Astrocyte (in vitro differentiated cells and primary cell): ENCODE measurements around the gene CHMP1A. TPM values are rescaled to one million over a fixed set of nuclear protein-coding genes. Genes with fewer than 3 reads are reported as not detected.

Experiments used
- DNase-seq: peaks from one replicate; pipeline ENCODE4 v3.0.0-alpha.2; 2010; ENCODE audit warnings: low read depth
- FAIRE-seq: peaks from 2 replicates; lab custom pipeline; 2011; peaks lifted over from hg19 to GRCh38; lab: Jason Lieb, UNC
- H2AFZ ChIP-seq: 2 replicates; pipeline ENCODE4 v1.6.0; 2012; ENCODE audit warnings: low read depth, low read length, inconsistent platforms
- H3K27ac ChIP-seq: 2 replicates; pipeline ENCODE4 v1.5.1; 2011; ENCODE audit warnings: low read depth, low read length, inconsistent platforms
- H3K27me3 ChIP-seq: 2 replicates; pipeline ENCODE4 v1.6.0; 2011; ENCODE audit warnings: low read length, inconsistent platforms; ENCODE audit not compliant: insufficient read depth
- H3K36me3 ChIP-seq: 2 replicates; pipeline ENCODE4 v1.5.1; 2011; ENCODE audit warnings: low read length, inconsistent platforms; ENCODE audit not compliant: insufficient read depth
- H3K4me1 ChIP-seq: 2 replicates; pipeline ENCODE4 v1.5.1; 2011; ENCODE audit warnings: low read length, inconsistent platforms; ENCODE audit not compliant: insufficient read depth
- H3K4me2 ChIP-seq: 2 replicates; pipeline ENCODE4 v1.6.0; 2012; ENCODE audit warnings: low read length, inconsistent platforms
- H3K4me3 ChIP-seq: 2 replicates; pipeline ENCODE4 v1.5.1; 2011; ENCODE audit warnings: low read depth, mild to moderate bottlenecking, low read length, inconsistent platforms; ENCODE audit not compliant: insufficient read depth
- H3K79me2 ChIP-seq: 2 replicates; pipeline ENCODE4 v1.6.0; 2012; ENCODE audit warnings: mild to moderate bottlenecking, low read length, inconsistent platforms; ENCODE audit not compliant: insufficient read depth
- H3K9ac ChIP-seq: 2 replicates; pipeline ENCODE4 v1.6.0; 2012; ENCODE audit warnings: mild to moderate bottlenecking, low read length, inconsistent platforms
- H3K9me3 ChIP-seq: 2 replicates; pipeline ENCODE4 v1.5.1; 2012; ENCODE audit warnings: low read depth, mild to moderate bottlenecking, low read length, inconsistent platforms; ENCODE audit not compliant: insufficient read depth
- H4K20me1 ChIP-seq: 2 replicates; pipeline ENCODE4 v1.6.0; 2012; ENCODE audit warnings: low read length, inconsistent platforms; ENCODE audit not compliant: insufficient read depth
- H3K27ac Mint-ChIP-seq: one replicate; pipeline ENCODE4 v1.8.0; 2021; ENCODE audit warnings: mild to moderate bottlenecking, mixed read lengths; ENCODE audit not compliant: unreplicated experiment
- H3K27me3 Mint-ChIP-seq: one replicate; pipeline ENCODE4 v1.8.0; 2021; ENCODE audit warnings: low read depth, mixed read lengths; ENCODE audit not compliant: unreplicated experiment
- H3K36me3 Mint-ChIP-seq: one replicate; pipeline ENCODE4 v1.8.0; 2021; ENCODE audit warnings: low read depth, mixed read lengths; ENCODE audit not compliant: unreplicated experiment
- H3K4me1 Mint-ChIP-seq: one replicate; pipeline ENCODE4 v1.8.0; 2021; ENCODE audit warnings: low read depth, mixed read lengths; ENCODE audit not compliant: unreplicated experiment
- H3K4me3 Mint-ChIP-seq: one replicate; pipeline ENCODE4 v1.8.0; 2021; ENCODE audit warnings: mild to moderate bottlenecking, moderate library complexity, mixed read lengths; ENCODE audit not compliant: unreplicated experiment
- H3K9me3 Mint-ChIP-seq: one replicate; pipeline ENCODE4 v1.8.0; 2021; ENCODE audit warnings: mild to moderate bottlenecking, mixed read lengths; ENCODE audit not compliant: unreplicated experiment
- EZH2 ChIP-seq: IDR thresholded peaks from 2 replicates; pipeline ENCODE4 v1.6.1; 2012; ENCODE audit warnings: mild to moderate bottlenecking, low read length, inconsistent platforms; ENCODE audit not compliant: insufficient read depth
- total RNA-seq: library from RNA; stranded (reverse); gene quantifications from 2 replicates; pipeline ENCODE4 v1.2.1, GENCODE V29; 2021
- TF ChIP-seq, protein P1 (sequence below): IDR thresholded peaks from 2 replicates; pipeline ENCODE4 v1.5.1; 2011; ENCODE audit warnings: low read depth, mild to moderate bottlenecking, inconsistent platforms, low read length, moderate library complexity; ENCODE audit not compliant: insufficient read depth

CHMP1A gene
- total RNA-seq, 1 donor from 2014 or later: 85.7 TPM

DNA sequence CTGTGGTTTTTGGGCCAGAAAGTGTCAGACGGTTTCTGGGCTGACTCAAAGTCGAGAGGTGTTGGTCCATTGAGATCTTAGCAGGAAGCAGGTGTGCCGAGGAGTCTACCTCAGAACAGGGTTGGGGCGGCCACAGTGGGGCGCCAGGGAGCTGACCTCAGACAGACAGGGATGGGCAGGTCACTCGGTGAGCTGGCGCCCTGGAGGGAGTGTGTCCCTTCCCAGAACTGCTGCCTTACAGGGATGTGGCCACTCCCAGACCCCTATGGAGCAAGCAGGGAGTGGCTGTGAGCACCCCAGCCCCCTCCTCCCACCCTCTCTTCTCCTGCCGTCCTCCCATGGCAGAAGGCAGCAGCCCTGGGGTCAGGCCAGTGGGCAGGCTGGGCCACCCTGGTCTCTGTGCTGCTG lies 58.1 kb downstream of the CHMP1A start:
- H3K4me2 ChIP-seq: no peak overlapping the region
- H3K4me1 Mint-ChIP-seq: peaks cover 10% of the 10 kb centered on the region
- no peak overlapping the region for H3K27ac ChIP-seq
- TF ChIP-seq, protein P1, sequence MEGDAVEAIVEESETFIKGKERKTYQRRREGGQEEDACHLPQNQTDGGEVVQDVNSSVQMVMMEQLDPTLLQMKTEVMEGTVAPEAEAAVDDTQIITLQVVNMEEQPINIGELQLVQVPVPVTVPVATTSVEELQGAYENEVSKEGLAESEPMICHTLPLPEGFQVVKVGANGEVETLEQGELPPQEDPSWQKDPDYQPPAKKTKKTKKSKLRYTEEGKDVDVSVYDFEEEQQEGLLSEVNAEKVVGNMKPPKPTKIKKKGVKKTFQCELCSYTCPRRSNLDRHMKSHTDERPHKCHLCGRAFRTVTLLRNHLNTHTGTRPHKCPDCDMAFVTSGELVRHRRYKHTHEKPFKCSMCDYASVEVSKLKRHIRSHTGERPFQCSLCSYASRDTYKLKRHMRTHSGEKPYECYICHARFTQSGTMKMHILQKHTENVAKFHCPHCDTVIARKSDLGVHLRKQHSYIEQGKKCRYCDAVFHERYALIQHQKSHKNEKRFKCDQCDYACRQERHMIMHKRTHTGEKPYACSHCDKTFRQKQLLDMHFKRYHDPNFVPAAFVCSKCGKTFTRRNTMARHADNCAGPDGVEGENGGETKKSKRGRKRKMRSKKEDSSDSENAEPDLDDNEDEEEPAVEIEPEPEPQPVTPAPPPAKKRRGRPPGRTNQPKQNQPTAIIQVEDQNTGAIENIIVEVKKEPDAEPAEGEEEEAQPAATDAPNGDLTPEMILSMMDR: no peak
- no peak for TF ChIP-seq EZH2
- no peak overlapping the region for H3K9ac ChIP-seq
- FAIRE-seq (no peak), DNase-seq (no peak)
- H4K20me1 ChIP-seq: no peaks in the 10 kb centered on the region
- H3K27me3 Mint-ChIP-seq: no peaks in the 10 kb centered on the region
- no peaks in the 10 kb centered on the region for H3K9me3 Mint-ChIP-seq
- no peaks in the 10 kb centered on the region for H3K36me3 Mint-ChIP-seq
- H2AFZ ChIP-seq: no peak overlapping the region
- H3K4me1 ChIP-seq: peaks cover 13% of the 10 kb centered on the region
- no peaks in the 10 kb centered on the region for H3K9me3 ChIP-seq
- no peak overlapping the region for H3K4me3 ChIP-seq
- H3K36me3 ChIP-seq: no peaks in the 10 kb centered on the region
- no peak overlapping the region for H3K4me3 Mint-ChIP-seq
- no peak overlapping the region for H3K27ac Mint-ChIP-seq
- no peaks in the 10 kb centered on the region for H3K79me2 ChIP-seq
- H3K27me3 ChIP-seq: no peaks in the 10 kb centered on the region

DNA sequence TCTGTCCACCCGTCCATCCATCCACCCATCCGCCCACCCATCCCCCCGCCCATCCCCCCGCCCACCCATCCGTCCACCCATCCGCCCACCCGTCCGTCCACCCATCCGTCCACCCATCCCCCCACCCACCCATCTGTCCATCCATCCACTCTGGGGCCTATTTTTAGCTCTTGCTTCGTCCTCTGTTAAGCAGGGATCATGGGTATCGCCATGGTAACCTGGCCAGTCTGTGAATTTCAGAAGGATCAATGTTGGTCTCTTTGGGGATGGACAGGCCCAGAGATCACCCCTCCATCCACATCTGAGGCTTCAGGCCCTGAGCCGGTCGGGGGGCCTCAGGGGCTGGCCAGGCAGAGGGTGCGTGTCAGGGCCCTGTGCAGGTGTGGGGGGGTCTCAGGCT lies 59.3 kb downstream of the CHMP1A start:
- Mint-ChIP-seq H3K36me3 (no peaks in the 10 kb centered on the region), H3K27me3 (no peaks in the 10 kb centered on the region), H3K9me3 (no peaks in the 10 kb centered on the region), H3K4me3 (no peak overlapping the region), H3K27ac (no peak overlapping the region), H3K4me1 (peaks cover 10% of the 10 kb centered on the region)
- Histone ChIP-seq H3K27ac (no peak overlapping the region), H2AFZ (no peak overlapping the region), H3K9ac (no peak overlapping the region), H3K4me3 (no peak overlapping the region), H3K9me3 (no peaks in the 10 kb centered on the region), H3K4me2 (no peak overlapping the region), H3K4me1 (peaks cover 13% of the 10 kb centered on the region), H3K27me3 (no peaks in the 10 kb centered on the region), H3K36me3 (no peaks in the 10 kb centered on the region), H3K79me2 (no peaks in the 10 kb centered on the region), H4K20me1 (no peaks in the 10 kb centered on the region)
- DNase-seq (no peak), FAIRE-seq (no peak)
- TF ChIP-seq, protein P1: no peak
- TF ChIP-seq EZH2: no peak

DNA sequence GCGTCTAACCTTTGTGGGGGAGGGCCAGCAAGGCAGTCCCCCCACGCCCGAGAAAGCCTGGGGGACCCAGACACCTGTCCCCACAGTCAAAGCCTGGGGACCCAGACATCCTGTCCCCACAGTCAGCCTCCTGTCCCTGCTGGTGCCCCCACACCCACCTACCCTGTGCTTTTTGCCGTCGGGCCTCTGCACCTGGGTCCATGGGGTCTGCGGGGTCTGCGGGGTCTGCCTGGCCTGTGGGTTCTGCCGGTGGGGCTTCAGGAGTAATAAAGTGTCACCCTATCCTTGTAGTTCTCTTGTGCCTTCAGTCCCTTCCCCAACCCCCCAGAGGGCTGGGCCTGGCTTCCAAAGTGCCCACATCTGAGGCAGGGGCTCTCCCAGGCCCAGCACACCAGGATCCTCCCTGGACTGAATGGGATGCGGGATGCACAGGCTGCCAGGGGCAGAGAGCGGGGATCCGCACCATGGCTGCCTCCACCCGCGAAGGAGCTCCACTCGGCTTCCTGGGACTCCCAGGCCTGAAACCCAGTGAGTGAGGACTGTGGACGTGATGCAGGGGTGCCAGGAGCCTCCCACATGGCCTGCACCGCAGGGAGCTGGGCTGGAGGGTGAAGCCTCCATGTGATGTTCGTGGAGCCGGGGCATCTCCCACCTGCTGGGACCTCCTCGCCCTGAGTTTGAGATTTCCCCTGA lies 60.4 kb downstream of the CHMP1A start:
- no peaks in the 10 kb centered on the region for H3K9me3 ChIP-seq
- H3K4me1 ChIP-seq: peaks cover 5% of the 10 kb centered on the region
- no peaks in the 10 kb centered on the region for H3K36me3 ChIP-seq
- no peaks in the 10 kb centered on the region for H3K79me2 ChIP-seq
- no peak overlapping the region for H2AFZ ChIP-seq
- Mint-ChIP-seq H3K36me3 (no peaks in the 10 kb centered on the region), H3K4me1 (peaks cover 5% of the 10 kb centered on the region), H3K27me3 (no peaks in the 10 kb centered on the region), H3K9me3 (no peaks in the 10 kb centered on the region), H3K4me3 (no peak overlapping the region), H3K27ac (no peak overlapping the region)
- FAIRE-seq: no peak
- no peaks in the 10 kb centered on the region for H4K20me1 ChIP-seq
- TF ChIP-seq, protein P1: no peak
- TF ChIP-seq EZH2: no peak
- no peak overlapping the region for H3K27ac ChIP-seq
- no peak overlapping the region for H3K9ac ChIP-seq
- no peak overlapping the region for H3K4me2 ChIP-seq
- no peaks in the 10 kb centered on the region for H3K27me3 ChIP-seq
- no peak for DNase-seq
- no peak overlapping the region for H3K4me3 ChIP-seq
